Naive B cell (primary cell): ENCODE results near the gene CNGA1. TPM values are rescaled to one million over a fixed set of nuclear protein-coding genes. Genes with fewer than 3 reads are reported as not detected.

ENCODE experiments used
- ATAC-seq, 2 donors: fragments of 150-1000 bp; cut with Tn5 transposase; 2 replicates each; pipeline ENCODE4 v1.10.0; 2021; ENCODE audit warnings: low read depth in 2 of 2, mild to moderate bottlenecking in 2 of 2, moderate library complexity in 2 of 2
- DNase-seq: peaks from one replicate; pipeline ENCODE4 v3.0.0; 2022
- H3K27ac Mint-ChIP-seq, 6 donors: one replicate each; pipeline ENCODE4 v1.8.0; 2020 to 2022; ENCODE audit warnings: mild to moderate bottlenecking in 6 of 6, mixed read lengths in 6 of 6, moderate library complexity in 5 of 6, inconsistent platforms in 2 of 6
- H3K27me3 Mint-ChIP-seq, 3 donors: one replicate each; pipeline ENCODE4 v1.8.0; 2021 to 2022; ENCODE audit warnings: mixed read lengths in 3 of 3, mild to moderate bottlenecking in 1 of 3
- H3K36me3 Mint-ChIP-seq, 2 donors: one replicate each; pipeline ENCODE4 v1.8.0; 2020 to 2022; ENCODE audit warnings: mixed read lengths in 2 of 2, inconsistent platforms in 1 of 2, mild to moderate bottlenecking in 1 of 2
- H3K4me1 Mint-ChIP-seq, 3 donors: one replicate each; pipeline ENCODE4 v1.8.0; 2020 to 2022; ENCODE audit warnings: mixed read lengths in 3 of 3, inconsistent platforms in 1 of 3, mild to moderate bottlenecking in 1 of 3, moderate library complexity in 1 of 3
- H3K4me3 Mint-ChIP-seq, 8 donors: one replicate each; pipeline ENCODE4 v1.8.0; 2020 to 2022; ENCODE audit warnings: mild to moderate bottlenecking in 8 of 8, mixed read lengths in 8 of 8, moderate library complexity in 8 of 8, inconsistent platforms in 2 of 8
- H3K9me3 Mint-ChIP-seq, 7 donors: one replicate each; pipeline ENCODE4 v1.8.0; 2020 to 2022; ENCODE audit warnings: mixed read lengths in 7 of 7, mild to moderate bottlenecking in 5 of 7, inconsistent platforms in 2 of 7, moderate library complexity in 1 of 7
- polyA plus RNA-seq, 6 donors: library from polyadenylated mRNA; unstranded; fragments of 300-500 nt; fragmentation: Illumina TruSeq; gene quantifications; one replicate each; pipeline ENCODE4 v1.2.3, GENCODE V29; 2021; ENCODE audit warnings: low read depth in 6 of 6

Gene CNGA1
- polyA plus RNA-seq, 6 donors from 2014 or later: not detected

DNA sequence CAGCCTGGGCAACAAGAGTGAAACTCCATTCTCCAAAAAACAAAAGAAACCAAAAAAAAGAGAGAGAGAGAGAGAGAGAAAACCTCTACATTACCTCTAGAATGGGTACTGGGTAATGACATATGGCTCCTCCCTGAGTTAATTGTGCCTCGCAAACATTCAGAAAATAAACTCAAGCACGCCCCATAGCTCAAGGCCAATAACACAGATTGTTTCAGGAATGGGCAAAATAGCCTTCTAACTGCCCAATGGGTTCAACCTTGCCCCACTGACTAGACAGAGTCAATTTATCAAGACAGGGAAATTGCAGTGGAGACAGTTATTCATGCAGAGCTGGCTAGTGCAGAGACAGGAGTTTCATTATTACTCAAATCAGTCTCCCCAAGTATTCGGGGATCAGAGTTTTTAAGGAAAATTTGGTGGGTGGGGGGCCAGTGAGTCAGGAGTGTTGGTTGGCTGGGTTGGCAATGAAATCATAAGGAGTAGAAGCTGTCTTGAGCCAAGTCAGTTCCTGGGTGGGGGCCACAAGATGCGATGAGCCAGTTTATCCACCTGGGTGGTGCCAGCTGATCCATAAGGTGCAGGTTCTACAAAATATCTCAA, 25.2 kb upstream of the CNGA1 start:
- H3K27ac Mint-ChIP-seq: no peak overlapping the region
- H3K9me3 Mint-ChIP-seq: no peaks in the 10 kb centered on the region
- H3K36me3 Mint-ChIP-seq: no peaks in the 10 kb centered on the region

DNA sequence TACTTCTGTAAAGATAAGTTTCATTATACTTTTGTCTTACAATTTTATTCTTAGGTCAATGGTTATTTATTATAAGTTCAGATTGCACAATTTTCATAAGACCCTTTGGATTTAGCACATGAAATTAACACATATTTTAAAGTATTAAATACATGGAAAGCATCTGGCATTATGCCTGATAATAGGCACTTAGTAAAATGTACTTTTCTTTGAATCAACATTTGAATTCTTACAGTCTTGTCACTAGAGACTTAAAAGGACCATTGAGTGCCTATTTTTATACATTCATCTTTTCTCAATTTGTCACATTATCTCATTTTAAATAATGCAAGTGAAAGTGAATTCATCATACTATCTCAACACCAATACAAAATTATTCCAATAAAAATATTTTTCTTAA, 23.1 kb upstream of the CNGA1 start:
- no peaks in the 10 kb centered on the region for H3K27me3 Mint-ChIP-seq
- H3K4me3 Mint-ChIP-seq: no peak overlapping the region
- DNase-seq: no peak
- no peak for ATAC-seq
- peaks cover 39 to 65% (median 64%) of the 10 kb centered on the region in 3 donors for H3K4me1 Mint-ChIP-seq
- H3K36me3 Mint-ChIP-seq: no peaks in the 10 kb centered on the region
- H3K27ac Mint-ChIP-seq: no peak overlapping the region
- no peaks in the 10 kb centered on the region for H3K9me3 Mint-ChIP-seq

More for the DNA sequence above, 25.2 kb upstream of the CNGA1 start:
- H3K4me3 Mint-ChIP-seq: no peak overlapping the region
- peaks cover 0 to 5% (median 0%) of the 10 kb centered on the region in 3 donors for H3K27me3 Mint-ChIP-seq
- ATAC-seq (no peak), DNase-seq (no peak)
- H3K4me1 Mint-ChIP-seq: peaks cover 32 to 63% (median 61%) of the 10 kb centered on the region in 3 donors

DNA sequence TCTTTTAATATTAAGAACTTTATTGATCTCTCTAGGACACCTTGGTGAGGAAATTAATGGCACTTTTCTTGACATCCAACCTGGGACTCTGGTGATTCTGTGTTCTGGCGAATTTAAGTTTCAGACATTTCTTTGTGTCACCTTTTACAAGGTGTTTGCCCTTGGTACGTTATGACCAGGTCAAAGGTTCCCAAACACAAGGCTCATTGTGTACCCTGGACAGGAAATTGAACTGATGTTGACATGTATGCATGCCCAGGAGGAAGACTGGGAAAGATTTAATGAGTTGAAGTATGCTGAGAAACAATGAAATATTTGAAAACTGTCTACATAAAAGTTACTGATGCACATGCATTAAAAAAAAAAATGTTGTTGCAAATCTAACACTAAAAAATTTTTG, 22.2 kb upstream of the CNGA1 start:
- ATAC-seq (no peak), DNase-seq (no peak)
- Mint-ChIP-seq H3K4me1 (peaks cover 39 to 68% (median 65%) of the 10 kb centered on the region in 3 donors), H3K9me3 (peaks cover 0 to 4% (median 0%) of the 10 kb centered on the region in 7 donors), H3K4me3 (peak overlapping the region in 1 of 8 donors; percentile 8), H3K36me3 (no peaks in the 10 kb centered on the region), H3K27me3 (no peaks in the 10 kb centered on the region), H3K27ac (no peak overlapping the region)

DNA sequence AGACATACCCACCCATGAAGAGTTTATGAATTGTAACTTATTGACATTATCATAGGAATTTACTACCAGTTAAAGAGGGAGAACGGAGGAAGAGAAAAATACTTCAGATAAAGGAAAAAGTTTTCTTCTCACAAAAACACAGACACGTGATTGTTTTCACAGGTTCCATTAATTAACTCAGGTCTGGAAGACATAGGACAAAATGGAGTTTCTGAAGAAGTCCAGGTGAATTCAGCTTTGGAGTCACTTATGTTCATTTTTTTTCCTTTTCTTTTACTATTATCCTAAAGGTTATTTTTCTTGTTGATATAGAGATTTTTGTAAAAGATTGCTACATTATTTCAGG, 20.6 kb upstream of the CNGA1 start:
- Mint-ChIP-seq H3K27me3 (no peaks in the 10 kb centered on the region), H3K36me3 (no peaks in the 10 kb centered on the region), H3K27ac (peak overlapping the region; percentile 73 to 94 (median 92)), H3K9me3 (peaks cover 0 to 4% (median 0%) of the 10 kb centered on the region in 7 donors), H3K4me1 (peaks cover 31 to 56% (median 55%) of the 10 kb centered on the region in 3 donors), H3K4me3 (peak overlapping the region; percentile 44 to 87 (median 76))
- DNase-seq (no peak), ATAC-seq (peak in 1 of 2 donors; percentile 0)

DNA sequence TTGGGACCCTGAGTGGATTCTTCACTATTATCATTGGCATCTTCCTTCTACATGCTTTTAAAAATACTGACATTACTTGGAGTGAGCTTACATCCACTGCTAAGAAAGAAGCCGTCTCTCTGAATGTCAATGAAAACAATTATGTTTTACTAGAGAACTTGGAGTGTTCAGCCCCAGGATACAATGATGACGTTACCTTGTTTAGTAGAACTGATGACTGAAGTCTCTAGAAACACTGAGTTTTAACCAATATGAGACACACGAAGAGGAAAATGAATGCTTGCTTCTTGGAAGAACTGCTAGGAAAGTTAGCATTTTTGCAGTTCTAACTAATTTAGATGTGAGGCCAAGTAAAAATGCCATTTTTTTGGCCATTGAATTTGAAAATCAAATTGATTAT, 19.5 kb upstream of the CNGA1 start:
- Mint-ChIP-seq H3K4me1 (peaks cover 26 to 46% (median 45%) of the 10 kb centered on the region in 3 donors), H3K27me3 (no peaks in the 10 kb centered on the region), H3K4me3 (peak overlapping the region in 2 of 8 donors; percentile 6 to 51), H3K36me3 (no peaks in the 10 kb centered on the region), H3K27ac (peak overlapping the region in 4 of 6 donors; percentile 82 to 94 (median 93)), H3K9me3 (peaks cover 0 to 4% (median 0%) of the 10 kb centered on the region in 7 donors)
- no peak for ATAC-seq
- no peak for DNase-seq

DNA sequence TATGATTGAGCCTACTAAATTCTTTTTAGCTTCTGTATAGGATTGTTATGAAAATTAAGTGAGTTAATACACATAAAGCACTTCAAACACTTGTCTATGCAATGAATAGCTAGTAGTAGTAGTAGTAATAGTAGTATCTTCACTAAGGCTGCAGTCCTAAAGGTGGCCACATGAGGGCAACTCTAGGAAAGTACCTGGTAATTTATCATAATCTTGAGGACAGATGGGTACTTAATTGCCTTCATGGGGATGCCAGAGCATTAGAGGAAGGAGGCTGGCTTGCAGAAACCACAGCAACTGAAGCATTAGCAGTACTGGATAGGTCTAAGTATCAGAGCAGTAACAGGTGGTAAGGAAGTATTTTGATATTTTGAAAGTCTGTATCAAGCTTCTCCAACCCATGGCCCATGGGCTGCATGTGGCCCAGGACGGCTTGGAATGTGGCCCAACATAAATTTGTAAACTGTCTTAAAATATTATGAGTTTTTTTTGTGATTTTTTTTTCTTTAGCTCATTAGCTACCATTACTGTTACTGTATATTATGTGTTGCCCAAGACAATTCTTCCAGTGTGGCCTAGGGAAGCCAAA, 17.4 kb upstream of the CNGA1 start:
- peak overlapping the region in 4 of 6 donors; percentile 23 to 88 (median 77) for H3K27ac Mint-ChIP-seq
- DNase-seq (peak; percentile 75), ATAC-seq (peak; percentile 83 to 84)
- peak overlapping the region in 2 of 8 donors; percentile 4 to 44 for H3K4me3 Mint-ChIP-seq
- H3K9me3 Mint-ChIP-seq: peaks cover 0 to 4% (median 0%) of the 10 kb centered on the region in 7 donors
- H3K36me3 Mint-ChIP-seq: no peaks in the 10 kb centered on the region
- H3K27me3 Mint-ChIP-seq: no peaks in the 10 kb centered on the region
- peaks cover 26 to 46% (median 45%) of the 10 kb centered on the region in 3 donors for H3K4me1 Mint-ChIP-seq

DNA sequence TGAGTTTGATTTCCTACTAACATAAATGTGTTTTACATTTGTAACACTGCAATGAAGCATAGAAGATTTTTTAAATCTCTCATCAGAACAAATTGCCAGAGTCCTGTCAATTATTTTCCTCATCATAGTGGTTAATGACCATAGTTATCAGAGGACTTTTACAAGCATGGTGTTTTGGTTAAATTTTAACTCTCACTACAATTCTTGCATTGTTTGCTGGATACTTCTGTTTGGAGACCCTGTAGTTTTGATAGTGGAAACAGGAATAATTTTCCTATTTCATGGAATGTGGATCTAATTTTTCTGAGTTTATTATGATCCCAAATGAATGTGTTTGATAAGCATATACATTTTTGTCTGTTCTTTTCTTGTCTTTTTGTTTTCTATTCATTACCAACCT, 16.9 kb upstream of the CNGA1 start:
- no peaks in the 10 kb centered on the region for H3K27me3 Mint-ChIP-seq
- DNase-seq: no peak
- H3K9me3 Mint-ChIP-seq: peaks cover 0 to 4% (median 0%) of the 10 kb centered on the region in 7 donors
- no peak for ATAC-seq
- H3K4me3 Mint-ChIP-seq: no peak overlapping the region
- H3K4me1 Mint-ChIP-seq: peaks cover 26 to 46% (median 45%) of the 10 kb centered on the region in 3 donors
- H3K27ac Mint-ChIP-seq: peak overlapping the region in 2 of 6 donors; percentile 76 to 88
- H3K36me3 Mint-ChIP-seq: no peaks in the 10 kb centered on the region

DNA sequence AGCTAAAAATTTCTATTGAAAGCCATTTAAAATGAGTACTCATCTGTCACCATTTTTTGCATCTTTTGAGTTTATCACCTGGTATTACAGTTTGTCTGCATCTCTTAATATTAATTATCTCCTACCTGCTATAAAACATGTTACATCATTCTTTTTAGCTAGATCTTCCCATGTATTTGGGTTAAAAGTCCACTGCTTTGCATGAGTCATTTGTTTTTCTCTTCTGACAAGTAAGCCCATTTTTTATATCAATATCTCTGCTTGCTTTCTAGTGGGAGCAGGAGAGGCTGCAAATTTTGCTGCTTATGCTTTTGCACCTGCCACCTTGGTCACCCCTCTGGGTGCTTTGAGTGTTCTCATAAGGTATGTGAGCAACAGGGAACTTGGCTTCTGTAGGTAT, 16.2 kb upstream of the CNGA1 start:
- Mint-ChIP-seq H3K4me1 (peaks cover 26 to 45% (median 42%) of the 10 kb centered on the region in 3 donors), H3K4me3 (no peak overlapping the region), H3K27me3 (no peaks in the 10 kb centered on the region), H3K36me3 (no peaks in the 10 kb centered on the region), H3K27ac (no peak overlapping the region), H3K9me3 (peaks cover 0 to 4% (median 0%) of the 10 kb centered on the region in 7 donors)
- ATAC-seq (no peak), DNase-seq (no peak)

DNA sequence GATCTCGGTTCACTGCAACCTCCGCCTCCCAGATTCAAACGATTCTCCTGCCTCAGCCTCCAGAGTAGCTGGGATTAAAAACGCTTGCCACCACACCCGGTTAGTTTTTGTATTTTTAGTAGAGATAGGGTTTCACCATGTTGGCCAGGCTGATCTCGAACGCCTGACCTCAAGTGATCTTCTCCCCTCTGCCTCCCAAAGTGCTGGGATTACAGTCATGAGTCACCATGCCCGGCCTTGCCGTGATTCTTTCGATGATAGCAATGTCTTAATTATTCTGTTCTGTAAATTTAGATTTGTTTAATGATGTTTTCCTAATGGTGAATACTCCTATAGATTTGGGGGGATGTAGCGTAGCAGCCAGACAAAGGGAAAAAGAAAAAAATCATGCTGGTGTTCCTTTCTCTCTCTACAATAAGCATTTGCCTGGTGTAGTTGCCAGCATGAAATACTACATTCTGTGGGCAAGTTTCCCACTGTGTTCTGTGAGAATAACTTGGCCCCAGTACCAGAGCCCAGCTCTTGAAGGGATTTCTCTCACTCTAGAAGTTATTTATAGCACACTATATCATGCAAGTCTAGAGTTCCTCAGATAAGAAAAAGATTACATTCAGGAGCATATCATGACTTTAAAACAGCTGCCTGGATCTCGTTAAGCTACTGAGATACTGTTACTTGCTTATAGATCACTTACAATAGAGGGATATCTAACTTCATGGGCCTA, 15.5 kb upstream of the CNGA1 start:
- Mint-ChIP-seq H3K27ac (no peak overlapping the region), H3K4me3 (no peak overlapping the region), H3K27me3 (no peaks in the 10 kb centered on the region), H3K4me1 (peaks cover 24 to 43% (median 35%) of the 10 kb centered on the region in 3 donors), H3K36me3 (no peaks in the 10 kb centered on the region), H3K9me3 (peaks cover 0 to 4% (median 0%) of the 10 kb centered on the region in 7 donors)
- ATAC-seq (no peak), DNase-seq (no peak)

DNA sequence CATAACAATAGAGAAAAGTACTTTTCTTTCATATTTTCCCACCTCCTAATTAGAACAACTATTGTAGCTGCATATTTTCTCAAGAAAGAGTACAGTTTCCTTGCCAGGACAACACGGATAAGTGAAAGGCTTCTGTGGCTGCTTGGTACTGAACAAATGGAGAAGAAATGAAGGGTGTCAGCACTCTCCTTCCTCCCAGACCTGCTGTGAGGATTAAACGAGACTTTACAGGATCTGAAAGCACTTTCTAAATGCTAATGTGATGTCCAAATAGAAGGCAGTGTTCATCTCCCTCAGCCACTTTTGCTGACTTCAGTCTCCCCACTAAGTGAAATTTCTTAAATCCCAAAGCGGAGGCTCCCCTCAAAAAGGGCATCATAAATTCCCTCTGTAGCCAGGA, 14.0 kb upstream of the CNGA1 start:
- Mint-ChIP-seq H3K27me3 (peaks cover 0 to 8% (median 7%) of the 10 kb centered on the region in 3 donors), H3K4me1 (peaks cover 12 to 28% (median 20%) of the 10 kb centered on the region in 3 donors), H3K27ac (peak overlapping the region in 1 of 6 donors; percentile 64), H3K4me3 (no peak overlapping the region), H3K9me3 (peaks cover 0 to 4% (median 0%) of the 10 kb centered on the region in 7 donors), H3K36me3 (no peaks in the 10 kb centered on the region)
- DNase-seq: no peak
- ATAC-seq: no peak

DNA sequence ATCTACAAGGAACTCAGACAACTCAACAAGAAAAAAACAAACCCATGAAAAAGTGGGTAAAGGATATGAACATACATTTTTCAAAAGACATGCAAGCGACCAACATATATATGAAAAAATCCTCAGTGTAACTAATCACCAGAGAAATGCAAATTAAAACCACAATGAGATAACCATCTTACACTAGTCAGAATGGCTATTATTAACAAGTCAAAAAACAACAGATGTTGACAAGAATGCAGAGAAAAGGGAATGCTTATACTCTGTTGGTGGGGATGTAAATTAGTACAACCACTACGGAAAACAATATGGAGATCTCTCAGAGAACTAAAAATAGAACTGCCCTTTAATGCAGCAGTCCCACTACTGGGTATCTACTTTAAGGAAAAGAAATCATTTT, 12.2 kb upstream of the CNGA1 start:
- Mint-ChIP-seq H3K27ac (no peak overlapping the region), H3K36me3 (no peaks in the 10 kb centered on the region), H3K27me3 (peaks cover 8 to 20% (median 19%) of the 10 kb centered on the region in 3 donors), H3K9me3 (no peaks in the 10 kb centered on the region), H3K4me1 (peaks cover 1 to 10% (median 3%) of the 10 kb centered on the region in 3 donors), H3K4me3 (no peak overlapping the region)
- DNase-seq (no peak), ATAC-seq (no peak)

DNA sequence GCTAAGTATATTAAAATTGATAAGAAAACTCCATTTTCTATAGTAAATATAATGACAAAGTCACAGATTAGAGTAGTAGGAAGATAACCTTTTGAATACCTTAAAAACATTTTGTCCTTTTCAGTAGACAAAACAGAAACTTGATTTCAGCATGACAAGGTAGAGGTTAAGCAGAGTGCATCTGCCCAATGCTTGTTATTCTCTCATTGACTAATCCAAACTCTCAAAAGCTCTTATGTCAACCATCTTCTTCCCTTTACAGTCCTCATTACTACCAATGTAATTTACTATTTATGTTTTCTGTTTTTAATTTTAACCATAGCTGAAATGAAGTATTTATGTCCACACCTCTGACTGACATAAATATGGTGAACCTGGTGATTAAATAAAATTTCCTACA, 11.2 kb upstream of the CNGA1 start:
- Mint-ChIP-seq H3K36me3 (no peaks in the 10 kb centered on the region), H3K27ac (no peak overlapping the region)

DNA sequence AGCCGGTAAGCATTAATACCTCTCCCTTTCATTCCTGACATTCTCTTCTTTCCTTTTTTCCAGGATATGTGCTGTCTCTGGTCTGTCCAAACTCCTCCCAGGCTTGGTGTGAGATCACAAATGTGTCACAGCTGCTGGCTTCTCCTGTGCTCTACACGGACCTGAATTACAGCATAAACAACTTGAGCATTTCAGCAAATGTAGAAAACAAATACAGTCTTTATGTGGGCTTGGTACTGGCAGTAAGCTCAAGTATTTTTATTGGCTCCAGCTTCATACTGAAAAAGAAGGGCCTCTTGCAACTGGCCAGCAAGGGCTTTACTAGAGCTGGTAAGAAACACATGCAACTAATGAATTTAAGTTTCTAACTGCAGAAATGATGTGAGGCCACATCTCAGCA, 8.5 kb upstream of the CNGA1 start:
- Mint-ChIP-seq H3K9me3 (no peaks in the 10 kb centered on the region), H3K4me1 (peaks cover 0 to 7% (median 0%) of the 10 kb centered on the region in 3 donors), H3K27ac (no peak overlapping the region), H3K4me3 (no peak overlapping the region), H3K36me3 (no peaks in the 10 kb centered on the region), H3K27me3 (peaks cover 22 to 31% (median 28%) of the 10 kb centered on the region in 3 donors)
- no peak for ATAC-seq
- DNase-seq: no peak

More for the DNA sequence above, 11.2 kb upstream of the CNGA1 start:
- peaks cover 0 to 7% (median 0%) of the 10 kb centered on the region in 3 donors for H3K4me1 Mint-ChIP-seq
- no peak for DNase-seq
- no peaks in the 10 kb centered on the region for H3K9me3 Mint-ChIP-seq
- peaks cover 8 to 20% (median 19%) of the 10 kb centered on the region in 3 donors for H3K27me3 Mint-ChIP-seq
- H3K4me3 Mint-ChIP-seq: no peak overlapping the region
- ATAC-seq: no peak
